GM19372 (cell line): ENCODE measurements around the gene PHKA2.

ENCODE experiments used
- ATAC-seq: cut with Tn5 transposase; IDR thresholded peaks from one replicate; pipeline ENCODE4 v1.9.1; 2021; ENCODE audit warnings: mild to moderate bottlenecking, low read depth, moderate library complexity; ENCODE audit not compliant: unreplicated experiment

PHKA2 gene

DNA sequence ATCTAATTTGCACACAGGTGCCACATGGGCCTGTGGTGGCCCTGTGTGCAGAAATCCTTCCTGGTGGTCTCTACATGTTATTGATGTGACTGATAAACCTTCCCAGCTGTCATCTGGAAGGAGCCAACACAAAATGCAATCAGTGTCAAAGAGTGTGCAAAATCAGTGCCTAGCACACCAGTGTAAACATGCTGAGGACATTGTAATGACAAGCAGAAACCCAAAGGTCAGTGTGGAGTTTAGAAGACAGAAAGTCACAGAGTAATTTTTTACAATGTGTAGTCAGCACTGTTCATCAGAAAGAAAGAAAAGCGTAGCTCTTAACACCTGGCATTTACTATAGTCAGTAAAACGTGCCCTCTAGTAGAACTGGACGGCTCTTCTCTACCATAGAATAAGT, 50.3 kb downstream of the PHKA2 start:
- ATAC-seq, result no peak

DNA sequence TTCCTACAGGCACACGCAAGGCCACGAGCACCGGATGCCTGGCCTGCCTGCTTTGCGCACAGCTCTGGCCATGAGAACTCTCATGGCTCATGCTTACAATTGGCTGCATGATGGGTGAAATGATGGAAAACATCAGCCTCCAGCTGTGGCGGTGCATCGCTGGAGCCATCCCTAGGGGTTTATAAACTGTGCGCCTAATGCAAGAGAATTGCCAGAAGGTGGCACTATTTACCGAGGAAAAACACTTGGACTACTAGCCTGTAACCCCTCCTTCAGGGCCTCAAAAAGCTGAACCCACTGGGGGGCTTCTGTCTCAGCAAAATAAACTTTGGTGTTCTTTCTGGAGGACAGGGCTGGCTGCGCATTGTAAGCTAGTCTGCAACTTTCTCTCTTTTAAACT, 51.9 kb downstream of the PHKA2 start:
- no peak for ATAC-seq

DNA sequence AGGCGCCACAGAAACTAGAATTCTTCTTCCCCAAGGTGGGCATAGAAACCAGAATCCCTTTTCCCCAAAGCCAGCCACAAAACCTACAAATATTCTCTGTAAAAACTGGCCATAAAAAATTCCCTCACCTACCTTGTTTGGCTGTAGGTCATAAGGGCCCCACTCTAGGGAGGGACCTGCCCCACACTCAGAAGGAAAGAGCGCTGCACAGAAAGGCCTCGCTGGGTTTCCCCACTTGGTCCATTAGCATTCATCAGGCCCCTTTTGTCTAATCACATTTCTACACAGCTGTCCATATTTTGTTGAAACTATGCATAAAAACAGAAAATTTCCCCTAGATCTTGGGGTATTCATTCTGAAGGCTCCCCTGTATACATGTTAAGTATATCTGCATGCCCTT, 54.1 kb downstream of the PHKA2 start:
- ATAC-seq, result no peak

DNA sequence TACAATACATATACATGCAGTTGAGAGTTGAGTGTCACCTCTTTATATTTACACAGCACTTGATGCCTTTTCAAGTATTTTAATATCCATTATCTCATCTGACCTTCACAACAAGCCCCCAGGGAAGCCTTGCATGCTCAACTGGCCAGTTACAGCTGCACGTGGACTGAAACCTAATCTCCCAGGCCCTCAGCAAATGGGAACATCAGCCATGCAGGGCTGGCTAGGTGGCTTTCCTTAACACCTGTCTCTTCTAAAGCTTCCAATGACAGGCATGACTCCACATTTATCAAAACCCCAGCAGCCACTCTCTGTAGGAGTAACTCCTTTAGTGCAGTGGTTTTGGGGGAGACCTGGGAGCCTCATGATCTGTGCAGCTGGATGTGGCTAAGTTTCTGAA, 56.4 kb downstream of the PHKA2 start:
- ATAC-seq, result no peak

DNA sequence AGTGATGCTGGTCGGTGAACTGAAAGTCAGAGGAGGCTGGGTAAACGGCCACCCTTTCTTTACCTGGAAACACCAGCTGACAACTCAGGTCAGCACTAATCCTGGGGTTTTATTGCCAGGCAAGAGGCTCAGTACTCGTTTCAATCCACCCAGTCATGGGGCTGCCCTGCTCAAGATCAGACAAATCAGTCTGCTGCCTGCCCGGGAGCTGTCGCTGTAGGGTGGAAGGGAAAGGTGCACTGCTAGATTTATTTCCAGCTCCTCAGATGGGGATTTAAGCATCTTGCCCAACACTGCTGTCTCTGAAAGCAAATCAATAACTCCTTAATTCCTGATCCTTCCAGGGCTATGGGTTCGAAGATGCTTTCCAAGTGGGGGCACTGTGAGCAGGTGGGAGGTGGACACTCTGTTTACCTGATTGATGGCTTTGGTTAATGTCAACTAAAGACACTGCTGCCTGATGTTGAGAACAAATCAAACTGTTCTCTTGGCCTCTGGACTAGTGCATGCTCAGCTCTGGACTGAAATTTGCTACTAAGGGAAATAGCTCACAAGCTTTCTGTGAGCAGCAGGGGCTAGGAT, 59.3 kb downstream of the PHKA2 start:
- no peak for ATAC-seq

DNA sequence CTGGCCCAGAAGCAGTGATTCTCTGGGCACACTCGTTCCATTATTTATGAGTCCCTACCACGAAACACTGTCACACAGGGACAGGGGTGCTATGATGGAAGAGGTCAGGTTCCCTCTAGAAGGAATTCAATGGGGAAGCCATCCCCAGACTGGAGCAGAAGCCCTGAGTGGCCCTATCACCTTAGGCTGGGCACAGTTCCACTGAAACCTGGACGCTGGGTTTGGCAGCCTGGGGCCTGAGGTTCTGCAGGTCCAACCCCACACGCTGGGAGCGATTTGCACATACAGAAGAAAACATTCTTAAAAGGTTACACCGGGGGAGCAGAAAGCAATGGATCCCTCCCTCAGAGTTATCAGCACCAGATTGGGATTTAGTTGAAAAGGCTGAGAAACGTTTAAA, 63.3 kb downstream of the PHKA2 start:
- no peak for ATAC-seq

DNA sequence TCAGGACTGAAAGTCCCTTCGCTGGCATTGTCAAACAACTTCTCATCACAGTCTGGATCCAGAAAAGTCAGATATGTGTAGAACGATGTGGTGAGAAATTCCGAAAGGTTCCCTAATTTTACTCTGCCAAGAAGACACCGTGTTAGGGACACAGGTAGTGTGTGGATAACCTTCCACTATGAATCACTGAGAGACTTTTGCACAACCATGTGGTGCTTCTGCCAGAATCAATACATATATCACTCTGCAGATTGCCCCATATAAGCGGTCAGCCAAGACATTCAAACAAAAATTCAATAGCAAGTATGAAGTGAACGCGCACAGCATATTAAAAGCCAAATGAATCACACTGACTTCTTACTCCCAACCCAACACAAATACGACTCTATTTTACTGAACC, 63.8 kb downstream of the PHKA2 start:
- no peak for ATAC-seq

DNA sequence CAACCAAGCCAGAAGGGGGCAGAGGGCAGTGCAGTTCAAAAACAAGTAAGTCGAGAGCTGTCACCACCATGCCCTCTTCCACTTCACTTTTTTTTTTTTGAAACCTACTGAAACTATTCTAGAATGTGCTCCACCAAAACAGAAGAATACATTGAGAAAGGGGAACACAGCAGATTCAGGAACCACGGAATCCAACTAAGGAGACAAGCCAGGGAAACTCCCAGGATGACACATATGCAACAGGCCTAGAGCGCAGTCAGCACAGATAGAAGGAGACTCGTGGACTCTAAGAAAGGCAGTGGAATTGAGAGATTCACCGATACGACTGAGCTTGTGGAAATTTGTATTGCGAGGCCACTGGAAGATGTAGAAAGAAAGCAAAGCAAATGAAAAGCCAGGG, 66.1 kb downstream of the PHKA2 start:
- ATAC-seq, result no peak

DNA sequence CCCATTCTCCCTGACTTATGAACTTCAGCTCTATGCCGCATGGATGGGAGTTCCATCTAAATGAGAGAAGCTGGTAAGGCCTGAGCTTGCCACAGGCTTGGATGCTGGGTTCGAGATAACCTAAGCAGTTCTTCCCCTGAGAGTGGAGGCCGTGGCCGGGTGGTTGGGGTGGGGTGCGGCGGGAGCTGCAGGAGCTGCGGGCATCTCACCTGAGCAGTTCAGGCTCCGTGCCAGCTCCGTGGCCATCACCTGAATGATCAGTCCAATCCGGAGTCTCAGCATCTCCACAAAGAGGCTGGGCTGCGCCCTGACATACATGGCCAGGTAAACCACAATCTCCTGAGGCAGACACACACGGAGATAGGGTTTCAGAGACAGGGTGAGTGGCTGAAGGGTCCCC, 77.6 kb downstream of the PHKA2 start:
- ATAC-seq, result no peak

DNA sequence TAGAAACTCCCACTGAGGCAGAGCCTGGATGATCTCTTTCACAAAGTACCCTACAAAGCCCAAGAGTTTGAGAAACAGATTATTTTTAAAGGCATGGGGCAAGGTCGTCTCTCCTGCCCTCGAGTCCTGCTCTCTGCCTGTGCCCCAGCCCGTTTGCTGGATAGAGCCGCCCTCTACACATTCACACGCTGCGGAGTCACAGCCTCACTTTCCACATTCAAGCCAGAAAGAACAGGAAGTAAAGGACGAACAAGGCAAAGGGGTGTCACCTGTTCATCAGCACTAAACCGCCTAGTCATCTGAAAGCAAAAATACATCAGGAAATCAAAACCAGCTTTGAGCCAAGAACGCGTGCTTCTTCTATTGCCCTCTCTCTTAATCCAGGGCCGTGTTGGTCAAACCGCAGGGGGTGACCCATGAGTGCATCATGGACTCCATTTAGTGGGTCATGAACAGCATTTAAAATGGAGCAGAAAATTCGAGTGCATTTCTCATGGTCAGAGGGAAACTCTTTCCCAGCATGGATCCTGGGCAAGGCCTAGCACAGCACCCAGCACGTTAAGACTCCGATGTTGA, 83.4 kb downstream of the PHKA2 start:
- ATAC-seq, result no peak

DNA sequence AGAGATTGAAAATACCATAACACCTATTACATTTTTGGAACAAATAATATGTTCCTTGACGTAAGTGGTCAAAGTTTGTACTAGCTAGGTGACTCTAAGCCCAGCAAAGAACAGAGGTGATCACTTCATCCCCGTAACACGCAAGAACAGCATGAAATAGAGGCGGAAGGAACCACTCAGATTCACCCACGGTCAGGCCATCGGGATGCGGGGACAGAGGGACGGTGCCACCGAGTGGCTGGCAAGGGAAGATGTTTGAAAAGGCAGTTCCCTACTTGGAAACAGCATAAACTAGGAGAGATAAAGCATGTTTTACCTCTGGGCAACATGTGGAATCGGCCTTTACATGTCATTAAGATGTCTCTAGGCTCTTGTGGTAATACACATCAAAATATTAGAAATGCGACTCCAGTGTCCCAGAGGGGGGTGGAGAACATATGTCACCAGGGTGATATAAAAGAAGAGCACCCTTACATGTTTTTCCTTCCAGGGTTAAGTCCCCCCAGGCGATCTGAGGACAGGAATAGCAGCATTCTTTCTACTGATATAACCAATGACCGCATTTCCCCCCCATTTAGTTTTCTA, 84.0 kb downstream of the PHKA2 start:
- ATAC-seq, result no peak

DNA sequence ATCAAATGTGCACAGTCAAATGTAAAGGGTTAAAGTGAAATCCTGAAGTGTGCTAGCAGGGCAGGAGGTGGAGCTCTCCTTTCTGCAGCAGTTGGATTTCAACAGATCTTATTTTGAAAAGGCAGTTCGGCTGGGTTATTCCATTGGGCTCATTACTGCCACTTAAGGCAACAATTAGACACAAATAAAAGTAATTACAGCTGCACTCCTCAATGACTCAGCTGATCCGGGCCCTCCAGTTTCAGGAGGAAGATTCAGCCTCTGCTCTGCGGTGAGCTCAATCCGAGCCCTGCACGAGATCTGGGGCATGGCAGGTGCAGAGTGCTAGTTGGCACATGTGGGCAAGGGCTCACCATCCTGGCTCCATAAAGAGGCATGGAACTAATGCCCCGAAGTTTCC, 85.4 kb downstream of the PHKA2 start:
- no peak for ATAC-seq

DNA sequence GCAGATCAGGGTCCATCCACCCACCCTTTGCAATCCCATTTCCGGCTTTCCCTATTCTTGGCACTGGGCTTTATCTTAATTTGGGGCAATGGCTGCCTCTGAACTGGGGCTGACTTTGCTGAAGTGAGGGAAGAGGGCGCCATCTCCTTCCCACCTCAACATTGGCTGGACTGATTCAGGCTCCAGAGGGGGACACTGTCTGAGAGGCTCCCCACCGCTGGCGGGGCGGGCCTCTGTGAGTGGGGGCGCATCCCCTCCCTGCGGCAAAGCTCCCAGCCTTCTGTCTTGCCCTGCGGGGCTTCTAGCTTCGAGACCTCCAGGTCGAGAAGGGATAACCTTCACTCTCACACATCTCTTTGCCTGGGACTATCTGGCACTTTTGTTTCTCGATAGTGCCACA, 85.8 kb downstream of the PHKA2 start:
- ATAC-seq, result no peak

DNA sequence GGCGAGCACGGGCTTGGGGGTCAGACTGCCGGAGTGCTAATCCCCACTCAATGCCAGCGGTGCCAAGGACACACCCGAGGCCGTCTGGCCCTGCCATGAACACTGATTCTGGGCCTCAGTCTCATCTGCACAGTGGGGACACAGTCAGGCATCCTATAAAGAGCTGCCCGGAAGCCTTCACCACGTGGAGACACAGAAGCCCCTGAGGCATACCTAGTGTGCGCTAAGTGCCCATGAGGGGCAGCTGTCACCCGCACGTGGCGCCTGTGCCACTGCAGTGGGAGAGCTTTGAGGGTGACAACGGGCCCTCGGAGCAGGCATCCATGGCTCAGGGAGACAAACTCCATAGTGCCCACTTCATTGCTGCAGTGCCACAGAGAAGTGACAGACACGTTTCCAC, 86.3 kb downstream of the PHKA2 start:
- no peak for ATAC-seq

DNA sequence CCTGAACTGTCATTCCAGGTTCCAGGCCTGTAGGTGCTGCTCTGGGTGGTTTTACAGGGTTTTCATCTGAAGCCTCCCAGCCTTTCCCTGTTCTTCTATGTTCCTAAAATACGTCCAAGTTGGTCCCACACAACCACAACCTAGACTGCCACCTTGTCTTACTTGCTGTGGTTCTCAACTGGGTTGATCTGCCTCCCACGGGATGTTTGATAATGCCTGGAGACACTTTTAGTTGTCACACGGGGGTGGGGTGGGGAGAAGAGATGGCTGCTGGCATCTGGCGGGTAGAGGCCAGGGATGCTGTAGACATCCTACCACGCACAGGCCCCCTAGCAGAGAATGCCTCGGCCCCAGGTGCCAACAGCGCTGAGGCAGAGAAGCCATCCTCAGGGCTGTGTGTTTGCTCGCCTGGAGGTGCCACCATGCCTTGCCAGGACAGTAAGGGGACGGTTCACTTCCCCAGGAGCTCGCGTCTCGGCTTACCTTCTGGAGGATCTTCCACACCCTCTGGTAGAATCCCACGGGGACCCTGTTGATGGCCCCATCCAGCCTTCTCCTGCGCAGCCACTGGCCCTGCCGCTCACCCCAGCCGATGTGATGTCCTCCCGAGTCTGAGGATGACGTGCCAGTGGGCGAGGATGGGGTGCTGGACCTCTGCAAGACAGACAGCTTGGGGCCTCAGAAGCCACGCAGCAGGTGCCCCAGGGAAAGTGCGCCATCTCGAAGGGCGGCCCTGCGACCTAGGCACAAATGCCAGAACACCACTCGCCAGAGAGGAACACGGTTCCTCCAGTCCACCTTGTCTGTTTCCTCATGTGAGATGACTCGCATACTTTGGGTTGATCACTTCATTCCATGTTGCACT, 87.0 kb downstream of the PHKA2 start:
- no peak for ATAC-seq

DNA sequence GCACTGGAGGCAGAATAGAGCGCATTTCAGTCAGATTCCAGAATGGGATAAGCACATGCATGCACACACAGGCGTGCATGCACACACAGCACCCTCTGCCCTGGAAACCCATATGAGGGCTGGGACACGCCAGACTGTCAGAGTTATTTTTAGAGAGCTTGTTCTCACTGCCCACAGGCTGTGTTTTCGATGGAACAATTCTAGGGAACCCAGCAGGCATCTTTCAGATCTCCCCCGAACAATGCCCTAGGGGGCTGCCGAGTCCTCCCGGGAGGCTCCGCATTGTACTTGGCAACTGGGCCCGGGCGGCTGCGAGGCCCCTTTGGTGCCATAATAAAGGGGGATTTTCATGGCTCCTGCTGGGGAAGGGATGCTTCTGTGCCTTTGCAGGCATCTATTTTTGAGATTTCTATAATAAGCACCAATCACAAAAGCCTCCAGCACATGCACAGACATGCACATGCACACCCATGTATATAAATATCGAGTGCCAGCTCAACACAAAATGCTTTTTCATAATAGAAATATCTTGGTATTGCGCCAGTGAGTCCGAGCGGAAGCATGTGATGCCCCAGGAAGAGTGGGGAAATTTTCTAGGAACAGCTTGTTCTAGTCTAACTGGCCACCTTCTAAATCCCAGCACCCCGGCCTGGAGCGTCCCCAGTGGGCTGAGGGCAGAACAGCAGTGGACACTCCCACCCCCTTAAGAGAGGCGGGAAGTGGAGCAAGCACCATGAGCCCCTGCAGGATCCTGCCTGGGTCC, 88.5 kb downstream of the PHKA2 start:
- ATAC-seq, result no peak

DNA sequence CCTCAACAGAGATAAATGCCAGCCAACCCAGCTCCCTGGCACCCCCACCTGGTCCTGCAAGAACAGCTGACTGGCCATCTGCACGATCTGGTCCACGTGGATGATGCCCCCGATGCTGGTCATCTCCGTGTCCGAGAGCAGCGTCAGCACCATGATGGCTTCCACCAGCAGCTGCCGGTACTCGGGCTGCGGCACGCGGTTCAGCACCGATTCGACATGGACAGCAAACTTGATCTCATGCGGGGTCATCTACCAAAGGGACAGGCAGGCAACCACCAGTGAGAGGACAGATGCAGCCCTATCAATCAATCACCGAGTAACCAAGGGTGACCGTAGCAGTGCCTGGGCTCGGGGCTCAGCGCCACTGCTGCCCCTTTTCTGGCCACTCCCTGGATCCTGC, 89.8 kb downstream of the PHKA2 start:
- no peak for ATAC-seq

DNA sequence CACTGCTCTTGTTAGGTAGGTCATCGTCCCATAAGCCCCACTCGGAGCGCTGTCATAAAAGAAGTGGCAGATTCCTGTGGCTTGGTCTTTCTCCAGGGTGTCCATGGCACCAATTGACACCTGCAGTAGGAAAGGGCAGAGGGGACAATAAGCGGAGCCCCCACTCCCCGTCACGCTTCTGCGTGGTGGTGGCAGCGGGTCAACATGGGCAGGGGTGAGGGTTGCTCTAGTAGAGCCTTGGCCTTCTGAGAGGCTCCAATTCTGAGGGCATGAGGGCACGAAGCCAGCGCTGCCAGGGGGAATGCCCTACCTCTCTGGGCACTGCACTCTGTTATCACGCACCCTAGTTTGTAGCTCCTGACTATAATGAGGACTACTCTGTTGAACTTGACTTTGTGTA, 90.4 kb downstream of the PHKA2 start:
- ATAC-seq, result no peak

DNA sequence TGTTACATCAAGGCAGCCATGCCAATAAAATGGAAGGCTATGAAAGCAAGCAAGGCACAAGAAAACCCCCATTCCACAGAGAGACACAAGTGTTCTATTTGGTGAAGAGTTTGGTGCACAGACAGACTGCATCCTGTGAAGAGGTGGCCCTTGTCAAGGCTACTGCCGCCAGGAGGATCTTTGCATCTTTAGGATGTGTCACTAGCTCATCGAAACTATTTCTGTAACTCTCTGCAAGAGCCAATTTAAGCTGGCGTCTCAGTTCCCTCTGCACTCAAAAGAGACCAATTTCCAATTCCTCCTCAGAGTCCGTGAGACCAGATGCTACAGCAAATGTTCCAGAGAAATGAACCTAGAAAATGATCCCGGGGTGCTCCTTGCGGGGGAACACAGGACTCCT, 91.0 kb downstream of the PHKA2 start:
- ATAC-seq, result no peak

DNA sequence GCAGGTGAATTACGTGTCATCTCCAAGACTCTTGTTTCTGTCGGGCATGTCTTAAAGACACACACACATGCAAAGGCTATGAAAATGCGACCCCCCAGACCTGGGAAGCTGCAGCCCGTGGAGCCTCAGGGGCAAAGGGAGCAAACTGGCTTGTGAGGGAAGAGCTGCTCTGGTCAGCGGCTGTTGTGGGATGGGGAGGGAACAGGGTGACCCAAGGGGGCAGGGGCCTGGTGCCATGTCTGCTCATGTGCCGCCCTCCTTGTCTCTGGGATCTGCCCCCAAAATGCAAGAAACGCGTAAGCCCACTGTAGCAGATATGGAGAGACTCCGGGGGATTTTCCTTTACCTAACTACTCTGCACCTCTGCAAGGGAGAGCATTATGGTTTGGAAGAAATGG, 92.4 kb downstream of the PHKA2 start:
- ATAC-seq, result no peak
